Keratinocyte (primary cell): Measurements from ENCODE around the gene TGFBI. TPM values are rescaled to one million over a fixed set of nuclear protein-coding genes. Genes with fewer than 3 reads are reported as not detected.

Source experiments
- DNase-seq: peaks from one replicate; pipeline ENCODE4 v3.0.0-alpha.2; 2011; ENCODE audit warnings: low read depth, missing footprints, low spot score
- FAIRE-seq: peaks from 2 replicates; lab custom pipeline; 2011; peaks lifted over from hg19 to GRCh38; lab: Jason Lieb, UNC
- H2AFZ ChIP-seq: 2 replicates; pipeline ENCODE4 v1.6.0; 2012; ENCODE audit warnings: low read length, control low read depth, inconsistent platforms; ENCODE audit not compliant: control insufficient read depth
- H3K27ac ChIP-seq: 2 replicates; pipeline ENCODE4 v1.5.1; 2011; ENCODE audit warnings: low read length; ENCODE audit not compliant: control insufficient read depth, insufficient read depth
- H3K27me3 ChIP-seq: 3 replicates; pipeline ENCODE4 v1.6.0; 2011; ENCODE audit warnings: low read length; ENCODE audit not compliant: control insufficient read depth, insufficient read depth; ENCODE audit errors: extremely low read depth
- H3K36me3 ChIP-seq, 2 experiments: 2 replicates in 1 of 2; 3 replicates in 1 of 2; pipeline ENCODE4 v1.5.1; 2011; ENCODE audit warnings: low read length in 2 of 2, mild to moderate bottlenecking in 1 of 2; ENCODE audit not compliant: control insufficient read depth in 2 of 2, insufficient read depth in 2 of 2; ENCODE audit errors: extremely low read depth in 1 of 2
- H3K4me1 ChIP-seq: 3 replicates; pipeline ENCODE4 v1.5.1; 2011; ENCODE audit warnings: low read length; ENCODE audit not compliant: control insufficient read depth, insufficient read depth; ENCODE audit errors: extremely low read depth
- H3K4me2 ChIP-seq: 3 replicates; pipeline ENCODE4 v1.6.0; 2011; ENCODE audit warnings: low read depth, low read length; ENCODE audit not compliant: control insufficient read depth, insufficient read depth; ENCODE audit errors: extremely low read depth
- H3K4me3 ChIP-seq, 3 experiments: fragments of 200-600 bp in 1 of 3; sonication (generic) in 1 of 3; 2 replicates in 2 of 3; 3 replicates in 1 of 3; pipeline ENCODE4 v1.5.1; 2011 to 2016; ENCODE audit warnings: low read length in 3 of 3, mild to moderate bottlenecking in 3 of 3, control low read depth in 2 of 3, inconsistent platforms in 1 of 3, low read depth in 1 of 3, mixed read lengths in 1 of 3, mixed run types in 1 of 3, moderate library complexity in 1 of 3; ENCODE audit not compliant: control insufficient read depth in 2 of 3, insufficient read depth in 2 of 3; ENCODE audit errors: extremely low read depth in 1 of 3
- H3K79me2 ChIP-seq: 2 replicates; pipeline ENCODE4 v1.6.0; 2012; ENCODE audit warnings: low read length; ENCODE audit not compliant: control insufficient read depth, insufficient read depth
- H3K9ac ChIP-seq: 3 replicates; pipeline ENCODE4 v1.6.0; 2011; ENCODE audit warnings: low read length; ENCODE audit not compliant: control insufficient read depth, insufficient read depth; ENCODE audit errors: extremely low read depth
- H3K9me1 ChIP-seq: 3 replicates; pipeline ENCODE4 v1.6.0; 2011; ENCODE audit warnings: low read length; ENCODE audit not compliant: control insufficient read depth, insufficient read depth; ENCODE audit errors: extremely low read depth
- H3K9me3 ChIP-seq: 2 replicates; pipeline ENCODE4 v1.5.1; 2012; ENCODE audit warnings: low read depth, low read length; ENCODE audit not compliant: control insufficient read depth
- H4K20me1 ChIP-seq: 3 replicates; pipeline ENCODE4 v1.6.0; 2011; ENCODE audit warnings: low read length; ENCODE audit not compliant: control insufficient read depth, insufficient read depth; ENCODE audit errors: extremely low read depth
- EZH2 ChIP-seq: IDR thresholded peaks from one replicate; pipeline ENCODE4 v1.6.1; 2012; ENCODE audit warnings: inconsistent platforms, mild to moderate bottlenecking, low read length, moderate library complexity
- dilution Hi-C: fragments of 300-500 bp; cut with MboI; formaldehyde crosslinking; loops from one replicate; pipeline ENCODE4 v1.7.0; 2020; ENCODE audit warnings: low sequenced_read_pairs; ENCODE audit not compliant: extremely low pct_ligation_motif_present
- polyA plus RNA-seq, 5 experiments: library from polyadenylated mRNA; depleted of rRNA in 3 of 5; stranded (reverse) in 3 of 5; stranded (forward) in 1 of 5; unstranded in 1 of 5; fragments of >200 nt; gene quantifications; 1 replicate in 1 of 5; 2 replicates in 3 of 5; 3 replicates in 1 of 5; pipeline versions ENCODE4 v1.2.1 to v1.2.3, GENCODE V29; 2011 to 2012; ENCODE audit warnings: missing spikeins in 2 of 5, low read depth in 1 of 5, low replicate concordance in 1 of 5
- TF ChIP-seq, protein P1 (sequence below), 3 experiments: IDR thresholded peaks in 1 of 3; conservative IDR thresholded peaks in 1 of 3; optimal IDR thresholded peaks in 1 of 3; 2 replicates in 2 of 3; 3 replicates in 1 of 3; pipeline versions ENCODE3 to v1.5.1; 2011; ENCODE audit warnings: low read length in 3 of 3, mild to moderate bottlenecking in 3 of 3, moderate library complexity in 2 of 3, control low read depth in 1 of 3, inconsistent platforms in 1 of 3; ENCODE audit not compliant: insufficient read depth in 2 of 3; ENCODE audit errors: extremely low read depth in 1 of 3

Gene TGFBI
- polyA plus RNA-seq, 1 donor (not counting 4 experiments of a cell fraction or from before 2014, with no cell fraction given) = 270 TPM

DNA sequence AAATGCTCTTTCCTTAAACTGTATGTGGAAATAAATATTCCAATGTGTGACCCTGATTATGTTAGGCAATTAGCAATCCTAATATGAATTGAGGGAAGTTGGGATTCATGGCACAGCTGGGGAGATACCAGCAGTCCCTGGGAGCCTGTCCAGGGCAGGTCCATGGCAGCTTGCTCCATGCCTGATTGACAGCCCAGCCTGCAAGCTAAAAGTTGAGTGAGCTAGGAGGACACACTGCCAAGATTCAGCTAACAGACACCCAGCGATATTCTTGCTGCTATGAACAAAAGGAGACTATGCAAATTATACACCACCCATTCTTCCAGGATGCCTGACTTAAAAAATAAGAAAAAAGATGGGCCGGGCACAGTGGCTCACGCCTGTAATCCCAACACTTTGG, 6.2 kb downstream of the TGFBI start:
- Histone ChIP-seq H3K4me1 (peaks cover 77% of the 10 kb centered on the region), H3K9ac (no peak overlapping the region), H3K4me2 (no peak overlapping the region), H3K79me2 (peaks cover 3% of the 10 kb centered on the region), H3K27ac (peak overlapping the region; percentile 54), H3K9me3 (no peaks in the 10 kb centered on the region), H3K36me3 (peaks cover 5 to 12% of the 10 kb centered on the region in 2 experiments), H2AFZ (no peak overlapping the region), H3K27me3 (no peaks in the 10 kb centered on the region), H3K4me3 (no peak overlapping the region), H4K20me1 (no peaks in the 10 kb centered on the region), H3K9me1 (no peaks in the 10 kb centered on the region)
- no peak for FAIRE-seq
- no peak for DNase-seq
- no peak for TF ChIP-seq EZH2
- TF ChIP-seq, protein P1, sequence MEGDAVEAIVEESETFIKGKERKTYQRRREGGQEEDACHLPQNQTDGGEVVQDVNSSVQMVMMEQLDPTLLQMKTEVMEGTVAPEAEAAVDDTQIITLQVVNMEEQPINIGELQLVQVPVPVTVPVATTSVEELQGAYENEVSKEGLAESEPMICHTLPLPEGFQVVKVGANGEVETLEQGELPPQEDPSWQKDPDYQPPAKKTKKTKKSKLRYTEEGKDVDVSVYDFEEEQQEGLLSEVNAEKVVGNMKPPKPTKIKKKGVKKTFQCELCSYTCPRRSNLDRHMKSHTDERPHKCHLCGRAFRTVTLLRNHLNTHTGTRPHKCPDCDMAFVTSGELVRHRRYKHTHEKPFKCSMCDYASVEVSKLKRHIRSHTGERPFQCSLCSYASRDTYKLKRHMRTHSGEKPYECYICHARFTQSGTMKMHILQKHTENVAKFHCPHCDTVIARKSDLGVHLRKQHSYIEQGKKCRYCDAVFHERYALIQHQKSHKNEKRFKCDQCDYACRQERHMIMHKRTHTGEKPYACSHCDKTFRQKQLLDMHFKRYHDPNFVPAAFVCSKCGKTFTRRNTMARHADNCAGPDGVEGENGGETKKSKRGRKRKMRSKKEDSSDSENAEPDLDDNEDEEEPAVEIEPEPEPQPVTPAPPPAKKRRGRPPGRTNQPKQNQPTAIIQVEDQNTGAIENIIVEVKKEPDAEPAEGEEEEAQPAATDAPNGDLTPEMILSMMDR (optimal IDR thresholded peaks at IDR 0.05 in 1 of 3, IDR thresholded peaks at IDR 0.05 in 1 of 3, conservative IDR thresholded peaks at IDR 0.05 in 1 of 3; ENCODE audit: extremely low read depth in 1 of 3, insufficient read depth in 2 of 3, low read length in 3 of 3) = no peak
- dilution Hi-C loops = no loop called here

DNA sequence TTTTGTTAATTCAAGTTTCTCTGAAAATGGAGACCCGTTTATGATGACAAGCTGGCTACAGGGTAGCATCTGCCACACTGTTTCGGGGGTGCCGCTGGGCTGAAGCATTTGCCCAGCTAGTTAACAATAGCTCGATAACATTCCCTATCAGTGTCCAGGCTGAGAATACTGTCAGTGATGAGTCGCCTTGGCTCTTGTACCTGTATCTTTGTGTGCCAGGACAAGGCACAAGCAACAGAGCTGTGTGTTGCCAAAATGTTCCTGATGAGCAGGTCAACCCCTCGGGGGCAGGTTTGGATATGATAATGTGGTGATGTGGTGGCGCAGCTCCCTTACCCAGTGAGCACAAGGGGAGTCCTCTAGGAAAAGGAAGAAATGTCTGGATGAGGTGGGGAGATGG, 7.0 kb downstream of the TGFBI start:
- Histone ChIP-seq H3K9ac (no peak overlapping the region), H3K27me3 (no peaks in the 10 kb centered on the region), H3K27ac (no peak overlapping the region), H3K36me3 (peaks cover 5 to 12% of the 10 kb centered on the region in 2 experiments), H3K4me1 (peaks cover 68% of the 10 kb centered on the region), H3K79me2 (no peaks in the 10 kb centered on the region), H3K4me2 (peak overlapping the region; percentile 2), H4K20me1 (no peaks in the 10 kb centered on the region), H3K9me3 (no peaks in the 10 kb centered on the region), H2AFZ (no peak overlapping the region), H3K4me3 (no peak overlapping the region), H3K9me1 (no peaks in the 10 kb centered on the region)
- no peak for FAIRE-seq
- TF ChIP-seq, protein P1 (optimal IDR thresholded peaks at IDR 0.05 in 1 of 3, IDR thresholded peaks at IDR 0.05 in 1 of 3, conservative IDR thresholded peaks at IDR 0.05 in 1 of 3; ENCODE audit: extremely low read depth in 1 of 3, insufficient read depth in 2 of 3, low read length in 3 of 3) = no peak
- no peak for TF ChIP-seq EZH2
- dilution Hi-C loops = no loop called here
- DNase-seq = no peak
